IMR-90 (cell line): Measurements from ENCODE around the gene KIAA1586. TPM values are rescaled to one million over a fixed set of nuclear protein-coding genes. Genes with fewer than 3 reads are reported as not detected.

Experiments used
- ATAC-seq: fragments of 200-7000 bp; cut with Tn5 transposase; 2 replicates; pipeline ENCODE4 v1.9.1; 2020; ENCODE audit warnings: low read depth, mild to moderate bottlenecking, moderate library complexity
- BruUV-seq: library from RNA; stranded (reverse); fragments of 400-500 nt; replicated peaks from 2 replicates; lab custom pipeline; 2021; lab: Mats Ljungman, UMichigan
- CTCF ChIA-PET: fragments of 300-600 bp; formaldehyde crosslinking; extraction: SDS; loops from one replicate; lab custom pipeline; 2021; ENCODE audit warnings: antibody characterized with exemption; lab: Yijun Ruan, JAX
- POLR2A ChIA-PET: fragments of 300-600 bp; sonication (Branson Sonifier 250); formaldehyde crosslinking; loops from one replicate; lab custom pipeline; 2022; ENCODE audit warnings: antibody characterized with exemption; ENCODE audit not compliant: unreplicated experiment; lab: Charles Lee
- DNase-seq: peaks from one replicate; pipeline ENCODE4 v3.0.0; 2013
- H2AFZ ChIP-seq: replicated peaks from 2 replicates; pipeline ENCODE3; 2013; ENCODE audit warnings: low read length, mild to moderate bottlenecking; ENCODE audit not compliant: poor library complexity
- H2AK5ac ChIP-seq: 2 replicates; pipeline ENCODE4 v1.6.1; 2013; ENCODE audit warnings: low read depth, low read length, inconsistent platforms
- H2AK9ac ChIP-seq: replicated peaks from 2 replicates; pipeline ENCODE3; 2013; ENCODE audit warnings: mild to moderate bottlenecking, low read depth, low read length, moderate library complexity; ENCODE audit not compliant: poor library complexity
- H2BK120ac ChIP-seq: 2 replicates; pipeline ENCODE4 v1.6.1; 2013; ENCODE audit warnings: low read depth, low read length, inconsistent platforms
- H2BK15ac ChIP-seq: 3 replicates; pipeline ENCODE4 v1.6.1; 2013; ENCODE audit warnings: low read depth, low read length, inconsistent platforms
- H2BK20ac ChIP-seq: 2 replicates; pipeline ENCODE4 v1.6.1; 2013; ENCODE audit warnings: low read depth, mild to moderate bottlenecking, inconsistent platforms, low read length, moderate library complexity
- H2BK5ac ChIP-seq: 2 replicates; pipeline ENCODE4 v1.6.1; 2013; ENCODE audit warnings: mild to moderate bottlenecking, low read depth, low read length, inconsistent platforms; ENCODE audit not compliant: poor library complexity, severe bottlenecking
- H3K14ac ChIP-seq: replicated peaks from 2 replicates; pipeline ENCODE4 v1.6.1; 2013; ENCODE audit warnings: low read depth, low read length, inconsistent platforms
- H3K18ac ChIP-seq: 2 replicates; pipeline ENCODE4 v1.6.1; 2013; ENCODE audit warnings: low read depth, low read length, control low read depth
- H3K23ac ChIP-seq: 2 replicates; pipeline ENCODE4 v1.6.1; 2013; ENCODE audit warnings: low read depth, low read length, inconsistent platforms
- H3K27ac ChIP-seq: 2 replicates; pipeline ENCODE4 v1.5.1; 2013; ENCODE audit warnings: mild to moderate bottlenecking, control low read depth, low read length; ENCODE audit not compliant: insufficient read depth
- H3K27me3 ChIP-seq: 2 replicates; pipeline ENCODE4 v1.6.1; 2013; ENCODE audit warnings: low read length; ENCODE audit not compliant: control insufficient read depth, insufficient read depth
- H3K36me3 ChIP-seq: 2 replicates; pipeline ENCODE4 v1.6.1; 2013; ENCODE audit warnings: low read length, mixed read lengths; ENCODE audit not compliant: control insufficient read depth, insufficient read depth
- H3K4ac ChIP-seq: 2 replicates; pipeline ENCODE4 v1.6.1; 2013; ENCODE audit warnings: low read depth, low read length, inconsistent platforms
- H3K4me1 ChIP-seq: 2 replicates; pipeline ENCODE4 v1.6.1; 2013; ENCODE audit warnings: low read length, mixed read lengths; ENCODE audit not compliant: control insufficient read depth, insufficient read depth
- H3K4me2 ChIP-seq: 2 replicates; pipeline ENCODE4 v1.6.1; 2013; ENCODE audit warnings: low read depth, mild to moderate bottlenecking, control low read depth, low read length, moderate library complexity
- H3K4me3 ChIP-seq: 2 replicates; pipeline ENCODE4 v1.5.1; 2013; ENCODE audit warnings: low read depth, mild to moderate bottlenecking, control low read depth, low read length, moderate library complexity; ENCODE audit not compliant: insufficient read depth
- H3K56ac ChIP-seq: 2 replicates; pipeline ENCODE4 v1.6.1; 2013; ENCODE audit warnings: low read length, inconsistent platforms; ENCODE audit not compliant: insufficient read depth; ENCODE audit errors: extremely low read depth
- H3K79me1 ChIP-seq, 2 experiments: 2 replicates each; pipeline ENCODE4 v1.6.1; 2013; ENCODE audit warnings: low read length in 2 of 2, inconsistent platforms in 1 of 2, low read depth in 1 of 2
- H3K9ac ChIP-seq: 2 replicates; pipeline ENCODE4 v1.6.1; 2013; ENCODE audit warnings: low read depth, low read length, control low read depth
- H3K9me1 ChIP-seq: 2 replicates; pipeline ENCODE4 v1.6.1; 2013; ENCODE audit warnings: low read length, inconsistent platforms; ENCODE audit not compliant: insufficient read depth
- H3K9me3 ChIP-seq: 2 replicates; pipeline ENCODE4 v1.6.1; 2013; ENCODE audit warnings: low read length; ENCODE audit not compliant: control insufficient read depth, insufficient read depth
- H4K20me1 ChIP-seq: 2 replicates; pipeline ENCODE4 v1.6.1; 2013; ENCODE audit warnings: low read length, inconsistent platforms; ENCODE audit not compliant: insufficient read depth
- H4K5ac ChIP-seq: 2 replicates; pipeline ENCODE4 v1.6.1; 2013; ENCODE audit warnings: mild to moderate bottlenecking, low read depth, low read length, control low read depth
- H4K8ac ChIP-seq, 2 experiments: 2 replicates each; pipeline ENCODE4 v1.6.1; 2013; ENCODE audit warnings: low read depth in 2 of 2, low read length in 2 of 2, control low read depth in 1 of 2, inconsistent platforms in 1 of 2
- H4K91ac ChIP-seq: 2 replicates; pipeline ENCODE4 v1.6.1; 2013; ENCODE audit warnings: low read depth, low read length, inconsistent platforms; ENCODE audit not compliant: insufficient read depth
- BHLHE40 ChIP-seq: fragments of 150-350 bp; IDR thresholded peaks from 2 replicates; pipeline ENCODE4 v1.6.1; 2016; ENCODE audit warnings: mild to moderate bottlenecking, low read depth, low read length
- CEBPB ChIP-seq: IDR thresholded peaks from 2 replicates; pipeline ENCODE4 v1.6.1; 2012; ENCODE audit warnings: low read depth, low read length, improper control_type of control experiment
- CHD1 ChIP-seq: IDR thresholded peaks from 2 replicates; pipeline ENCODE4 v1.6.1; 2012; ENCODE audit warnings: low read depth, low read length, improper control_type of control experiment
- FOS ChIP-seq: fragments of 150-350 bp; IDR thresholded peaks from 2 replicates; pipeline ENCODE4 v1.6.1; 2016; ENCODE audit warnings: low read depth, low read length
- MAFK ChIP-seq: IDR thresholded peaks from 2 replicates; pipeline ENCODE4 v1.6.1; 2012; ENCODE audit warnings: low read depth, low read length, improper control_type of control experiment
- MAZ ChIP-seq: IDR thresholded peaks from 2 replicates; pipeline ENCODE4 v1.6.1; 2012; ENCODE audit warnings: low read depth, mild to moderate bottlenecking, low read length, improper control_type of control experiment, moderate library complexity, borderline replicate concordance
- MXI1 ChIP-seq: IDR thresholded peaks from 2 replicates; pipeline ENCODE4 v1.6.1; 2012; ENCODE audit warnings: low read depth, mild to moderate bottlenecking, low read length, moderate library complexity, borderline replicate concordance
- NFE2L2 ChIP-seq: fragments of 150-350 bp; IDR thresholded peaks from 2 replicates; pipeline ENCODE4 v1.6.1; 2016; ENCODE audit warnings: low read depth, mild to moderate bottlenecking, low read length
- POLR2A ChIP-seq: IDR thresholded peaks from 2 replicates; pipeline ENCODE4 v1.6.1; 2012; ENCODE audit warnings: mild to moderate bottlenecking, low read depth, low read length
- RAD21 ChIP-seq: IDR thresholded peaks from 2 replicates; pipeline ENCODE4 v1.6.1; 2012; ENCODE audit warnings: low read length, improper control_type of control experiment
- RCOR1 ChIP-seq: IDR thresholded peaks from 2 replicates; pipeline ENCODE4 v1.6.1; 2012; ENCODE audit warnings: mild to moderate bottlenecking, low read length, improper control_type of control experiment; ENCODE audit not compliant: insufficient replicate concordance
- RFX5 ChIP-seq: IDR thresholded peaks from 2 replicates; pipeline ENCODE4 v1.8.0; 2012; ENCODE audit warnings: low read depth, mild to moderate bottlenecking, low read length, moderate library complexity
- SMC3 ChIP-seq: fragments of 150-350 bp; IDR thresholded peaks from 2 replicates; pipeline ENCODE4 v1.6.1; 2016; ENCODE audit warnings: low read depth, mild to moderate bottlenecking, antibody characterized with exemption, low read length, moderate library complexity
- USF2 ChIP-seq: fragments of 150-350 bp; IDR thresholded peaks from 2 replicates; pipeline ENCODE4 v1.6.1; 2017; ENCODE audit warnings: mild to moderate bottlenecking, antibody characterized with exemption, low read length, low read depth
- WGBS, 2 experiments: methylation state at CpG; one replicate each; pipeline versions ENCODE4 v1.1.5 to v1.1.7; 2013; ENCODE audit warnings: missing lambda C conversion rate in 2 of 2; ENCODE audit not compliant: insufficient read length in 1 of 2; ENCODE audit errors: extremely low coverage in 2 of 2; 5-methylcytosine and 5-hydroxymethylcytosine counted together
- dilution Hi-C: fragments of 300-500 bp; cut with HindIII; formaldehyde crosslinking; loops from one replicate; pipeline ENCODE4 v1.14.3; 2018; ENCODE audit warnings: low sequenced_read_pairs; ENCODE audit not compliant: unreplicated experiment
- in situ Hi-C: fragments of 300-500 bp; cut with MboI; formaldehyde crosslinking; loops from 3 replicates; pipeline ENCODE4 v1.14.3; 2019; ENCODE audit warnings: low sequenced_read_pairs, inconsistent platforms, mixed read lengths
- intact Hi-C: fragments of 100-400 bp; cut with micrococcal nuclease; formaldehyde crosslinking; loops from 2 replicates; pipeline ENCODE4 v1.10.0; 2022
- polyA plus RNA-seq, 3 experiments: library from polyadenylated mRNA; depleted of rRNA; stranded (reverse); fragments of >200 nt; gene quantifications; 2 replicates each; pipeline ENCODE4 v1.2.3, GENCODE V29; 2012; ENCODE audit warnings: low replicate concordance in 1 of 3
- total RNA-seq: library from RNA; depleted of rRNA; stranded (reverse); fragments of >200 nt; gene quantifications from 2 replicates; pipeline ENCODE4 v1.2.3, GENCODE V29; 2012
- TF ChIP-seq, protein P1 (sequence below): fragments of 150-350 bp; IDR thresholded peaks from 2 replicates; pipeline ENCODE4 v1.6.1; 2016; ENCODE audit warnings: low read depth, mild to moderate bottlenecking, low read length, moderate library complexity, borderline replicate concordance
- TF ChIP-seq, protein P2 (sequence below): conservative IDR thresholded peaks from 2 replicates; pipeline ENCODE4 v1.5.1; 2012; ENCODE audit warnings: mild to moderate bottlenecking, low read depth, low read length, improper control_type of control experiment

KIAA1586 gene
- total and polyA plus RNA-seq, 2 of the 4 experiments (the other 2 are of a cell fraction), result 3.6 to 3.8 TPM

DNA sequence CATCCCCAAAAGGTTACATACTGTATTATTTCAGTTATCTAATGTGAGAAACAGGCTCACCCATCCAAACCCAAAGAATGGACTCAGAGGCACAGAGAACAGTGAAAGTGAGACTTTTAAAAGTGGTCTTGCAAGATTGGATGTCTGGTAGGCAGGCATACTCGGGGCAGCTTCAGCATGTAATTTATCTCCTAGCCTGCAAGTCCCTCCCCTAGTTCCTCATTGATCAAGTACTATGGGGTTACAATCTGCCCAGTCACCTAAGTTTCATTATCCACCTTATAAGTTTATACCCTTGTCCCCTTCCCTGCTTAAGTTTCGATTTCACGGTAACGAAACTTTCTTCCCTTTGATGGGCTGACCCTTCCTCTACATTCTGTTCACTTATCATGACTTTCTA, 22.7 kb downstream of the KIAA1586 start:
- no peak overlapping the region for H4K5ac ChIP-seq
- no peak overlapping the region for H2BK120ac ChIP-seq
- H4K8ac ChIP-seq, result no peak overlapping the region
- CTCF ChIA-PET, result interaction anchor here (0.6 kb wide), 1 partner anchor 164 kb away, joined by 3 read pairs; no protein-coding TSS in a partner anchor
- H2AK5ac ChIP-seq, result no peak overlapping the region
- H3K79me1 ChIP-seq, result peaks cover 5 to 11% of the 10 kb centered on the region in 2 experiments; a peak in 3 of 4 replicates
- H2AFZ ChIP-seq, result no peak overlapping the region
- in situ Hi-C loops, result no loop called here
- H3K56ac ChIP-seq, result no peak overlapping the region
- POLR2A ChIA-PET, result no interaction called here
- no TSS peak for BruUV-seq
- DNase-seq, result no peak
- no peak overlapping the region for H3K4me2 ChIP-seq
- peaks cover 2% of the 10 kb centered on the region for H3K4me1 ChIP-seq
- H3K9me3 ChIP-seq, result no peaks in the 10 kb centered on the region
- WGBS, 2 experiments, result 100% methylated on average over 2 of the region's 4 CpGs; no CpG with 5 or more reads in 1 of the 2 experiments
- no peaks in the 10 kb centered on the region; the same call in none of the 2 replicates for H3K36me3 ChIP-seq
- no peak for ATAC-seq
- no peak overlapping the region for H3K23ac ChIP-seq
- no peak overlapping the region for H3K9ac ChIP-seq
- no peaks in the 10 kb centered on the region for H3K27me3 ChIP-seq
- no peak overlapping the region for H3K18ac ChIP-seq
- no peak overlapping the region for H2BK5ac ChIP-seq
- H4K91ac ChIP-seq, result no peak overlapping the region
- H2BK20ac ChIP-seq, result no peak overlapping the region
- no peak overlapping the region for H3K4ac ChIP-seq
- H3K9me1 ChIP-seq, result peaks cover 4% of the 10 kb centered on the region; the same call in 1 of the 2 replicates
- no peak overlapping the region for H2AK9ac ChIP-seq
- H2BK15ac ChIP-seq, result no peak overlapping the region
- no peak for TF ChIP-seq MXI1
- no peak for TF ChIP-seq MAFK
- TF ChIP-seq, protein P1, sequence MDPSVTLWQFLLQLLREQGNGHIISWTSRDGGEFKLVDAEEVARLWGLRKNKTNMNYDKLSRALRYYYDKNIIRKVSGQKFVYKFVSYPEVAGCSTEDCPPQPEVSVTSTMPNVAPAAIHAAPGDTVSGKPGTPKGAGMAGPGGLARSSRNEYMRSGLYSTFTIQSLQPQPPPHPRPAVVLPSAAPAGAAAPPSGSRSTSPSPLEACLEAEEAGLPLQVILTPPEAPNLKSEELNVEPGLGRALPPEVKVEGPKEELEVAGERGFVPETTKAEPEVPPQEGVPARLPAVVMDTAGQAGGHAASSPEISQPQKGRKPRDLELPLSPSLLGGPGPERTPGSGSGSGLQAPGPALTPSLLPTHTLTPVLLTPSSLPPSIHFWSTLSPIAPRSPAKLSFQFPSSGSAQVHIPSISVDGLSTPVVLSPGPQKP, result no peak
- TF ChIP-seq POLR2A, result no peak
- no peak for TF ChIP-seq CEBPB
- TF ChIP-seq RCOR1, result no peak
- no peak for TF ChIP-seq NFE2L2
- TF ChIP-seq RAD21, result no peak
- no peak for TF ChIP-seq BHLHE40
- TF ChIP-seq SMC3, result no peak
- TF ChIP-seq USF2, result no peak
- no peak for TF ChIP-seq MAZ
- TF ChIP-seq RFX5, result no peak
- TF ChIP-seq, protein P2, sequence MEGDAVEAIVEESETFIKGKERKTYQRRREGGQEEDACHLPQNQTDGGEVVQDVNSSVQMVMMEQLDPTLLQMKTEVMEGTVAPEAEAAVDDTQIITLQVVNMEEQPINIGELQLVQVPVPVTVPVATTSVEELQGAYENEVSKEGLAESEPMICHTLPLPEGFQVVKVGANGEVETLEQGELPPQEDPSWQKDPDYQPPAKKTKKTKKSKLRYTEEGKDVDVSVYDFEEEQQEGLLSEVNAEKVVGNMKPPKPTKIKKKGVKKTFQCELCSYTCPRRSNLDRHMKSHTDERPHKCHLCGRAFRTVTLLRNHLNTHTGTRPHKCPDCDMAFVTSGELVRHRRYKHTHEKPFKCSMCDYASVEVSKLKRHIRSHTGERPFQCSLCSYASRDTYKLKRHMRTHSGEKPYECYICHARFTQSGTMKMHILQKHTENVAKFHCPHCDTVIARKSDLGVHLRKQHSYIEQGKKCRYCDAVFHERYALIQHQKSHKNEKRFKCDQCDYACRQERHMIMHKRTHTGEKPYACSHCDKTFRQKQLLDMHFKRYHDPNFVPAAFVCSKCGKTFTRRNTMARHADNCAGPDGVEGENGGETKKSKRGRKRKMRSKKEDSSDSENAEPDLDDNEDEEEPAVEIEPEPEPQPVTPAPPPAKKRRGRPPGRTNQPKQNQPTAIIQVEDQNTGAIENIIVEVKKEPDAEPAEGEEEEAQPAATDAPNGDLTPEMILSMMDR, result no peak
- TF ChIP-seq CHD1, result no peak
- TF ChIP-seq FOS, result no peak
- intact Hi-C loops, result no loop called here
- no peak overlapping the region for H3K27ac ChIP-seq
- H4K20me1 ChIP-seq, result no peaks in the 10 kb centered on the region
- H3K4me3 ChIP-seq, result no peak overlapping the region
- dilution Hi-C loops, result no loop called here
- H3K14ac ChIP-seq, result no peak overlapping the region
